Hepatic stellate cell (primary cell): ENCODE measurements around the gene DLG4.
"Not testable (repeated sequence)": the region's sequence is repeated elsewhere in the genome, so short reads cannot be mapped to it uniquely, and the experiment has no call there.

ENCODE experiments used
- DNase-seq: peaks from one replicate; pipeline ENCODE4 v3.0.0; 2011; ENCODE audit warnings: low spot score

DLG4 gene

GRCh38 chr17:7249214-7249613, 29.6 kb upstream of the DLG4 start:
- DNase-seq, result no peak

- DNase-seq, result no peak
These were observed 29.2 kb upstream of the DLG4 start for GRCh38 chr17:7248796-7249195.

- DNase-seq, result no peak
These were observed 27.1 kb upstream of the DLG4 start for GRCh38 chr17:7246779-7247178.

- DNase-seq, result not testable (repeated sequence)
These were observed 24.2 kb upstream of the DLG4 start for GRCh38 chr17:7243838-7244237.

- no peak for DNase-seq
These were observed 23.8 kb upstream of the DLG4 start for GRCh38 chr17:7243453-7243729.

GRCh38 chr17:7242717-7243452, 23.2 kb upstream of the DLG4 start:
- DNase-seq, result peak; percentile 94

- peak; percentile 86 for DNase-seq
These were observed 22.4 kb upstream of the DLG4 start, which contains the start of gene GABARAP for GRCh38 chr17:7241783-7242716. GABARAP (minus strand) TSS chr17:7242449; CDS start chr17:7242330, 119 bp downstream.

GRCh38 chr17:7241090-7241733, 21.6 kb upstream of the DLG4 start:
- DNase-seq, result no peak

- no peak for DNase-seq
These were observed 20.7 kb upstream of the DLG4 start for GRCh38 chr17:7240375-7240774.

GRCh38 chr17:7239091-7240027, 19.7 kb upstream of the DLG4 start, which contains the start of gene PHF23:
PHF23 (minus strand) TSS chr17:7239457; CDS start chr17:7239279, 178 bp downstream.
- peak; percentile 100 for DNase-seq

GRCh38 chr17:7238420-7239090, 18.9 kb upstream of the DLG4 start:
- DNase-seq, result peak; percentile 62

- peak; percentile 83 for DNase-seq
These were observed 18.3 kb upstream of the DLG4 start for GRCh38 chr17:7237761-7238419.

- no peak for DNase-seq
These were observed 17.7 kb upstream of the DLG4 start for GRCh38 chr17:7237266-7237760.

- no peak for DNase-seq
These were observed 17.2 kb upstream of the DLG4 start for GRCh38 chr17:7236808-7237207.

- DNase-seq, result no peak
These were observed 16.3 kb upstream of the DLG4 start for GRCh38 chr17:7235693-7236665.

GRCh38 chr17:7234083-7234951, 14.7 kb upstream of the DLG4 start, which contains the start of gene DVL2:
DVL2 (minus strand) TSS chr17:7234517; CDS start chr17:7234262, 255 bp downstream.
- DNase-seq, result peak; percentile 98

- no peak for DNase-seq
These were observed 14.1 kb upstream of the DLG4 start for GRCh38 chr17:7233701-7234082.

- DNase-seq, result no peak
These were observed 12.5 kb upstream of the DLG4 start for GRCh38 chr17:7232114-7232513.
